Transverse colon (tissue), 4 donors: ENCODE results near the gene CA6. TPM values are rescaled to one million over a fixed set of nuclear protein-coding genes. Genes with fewer than 3 reads are reported as not detected.

Source experiments
- DNase-seq: peaks from one replicate; pipeline ENCODE4 v3.0.0-alpha.2; 2019
- H3K27ac ChIP-seq, 4 donors: fragments of 200-600 bp; sonication (generic); 2 replicates each; pipeline ENCODE4 v1.5.1; 2016 to 2018; ENCODE audit warnings: inconsistent platforms in 4 of 4
- H3K27me3 ChIP-seq: fragments of 200-600 bp; sonication (generic); 2 replicates; pipeline ENCODE4 v1.5.1; 2017; ENCODE audit warnings: inconsistent platforms
- H3K36me3 ChIP-seq, 4 donors: fragments of 200-600 bp; sonication (generic); 2 replicates each; pipeline ENCODE4 v1.5.1; 2017 to 2019; ENCODE audit warnings: inconsistent platforms in 4 of 4
- H3K4me1 ChIP-seq, 4 donors: fragments of 200-600 bp; sonication (generic); 2 replicates each; pipeline ENCODE4 v1.5.1; 2017 to 2020; ENCODE audit warnings: inconsistent platforms in 4 of 4
- H3K4me3 ChIP-seq, 4 donors: fragments of 200-600 bp; sonication (generic); 1 replicate in 1 of 4; 2 replicates in 3 of 4; pipeline versions ENCODE4 v1.5.1 to v1.6.1; 2017 to 2019; ENCODE audit warnings: inconsistent platforms in 4 of 4
- H3K9me3 ChIP-seq, 2 donors: fragments of 200-600 bp; sonication (generic); 2 replicates each; pipeline ENCODE4 v1.5.1; 2017 to 2019; ENCODE audit warnings: inconsistent platforms in 2 of 2
- EP300 ChIP-seq: sonication (generic); formaldehyde crosslinking; IDR thresholded peaks from one replicate; pipeline ENCODE4 v1.6.1; 2017; ENCODE audit warnings: antibody characterized with exemption, low read depth
- POLR2A ChIP-seq: fragments of 450-650 bp; IDR thresholded peaks from one replicate; pipeline ENCODE4 v1.6.1; 2016; ENCODE audit warnings: antibody characterized with exemption, mild to moderate bottlenecking, moderate library complexity
- POLR2AphosphoS5 ChIP-seq, 3 donors: sonication (generic); formaldehyde crosslinking; IDR thresholded peaks; one replicate each; pipeline ENCODE4 v1.6.1; 2016; ENCODE audit warnings: antibody characterized with exemption in 3 of 3
- WGBS, 2 donors: methylation state at CpG; one replicate each; pipeline ENCODE4 v1.1.5; 2018; ENCODE audit warnings: low coverage in 1 of 2; 5-methylcytosine and 5-hydroxymethylcytosine counted together
- in situ Hi-C, 4 donors: fragments of 200-750 bp; cut with MboI; loops; one replicate each; pipeline versions ENCODE4 v1.15.0 to v1.15.1; 2017; ENCODE audit warnings: low sequenced_read_pairs in 3 of 4, low pct_ligation_motif_present in 1 of 4, low pct_unique_long_range_greater_than_20kb in 1 of 4
- intact Hi-C: fragments of 100-400 bp; cut with DNase I; formaldehyde crosslinking; loops from one replicate; pipeline ENCODE4 v1.15.1; 2023; ENCODE audit warnings: low total_unique reads
- total RNA-seq, 4 donors: library from RNA; depleted of rRNA; stranded (reverse); fragments of >200 nt; gene quantifications; one replicate each; pipeline ENCODE4 v1.1.0, GENCODE V29; 2016
- TF ChIP-seq, protein P1 (sequence below), 5 experiments: fragments of 200-600 bp in 3 of 5; fragments of 450-650 bp in 2 of 5; sonication (generic) in 3 of 5; IDR thresholded peaks; 1 replicate in 2 of 5; 2 replicates in 3 of 5; pipeline ENCODE4 v1.5.1; 2016 to 2017; ENCODE audit warnings: antibody characterized with exemption in 5 of 5, inconsistent platforms in 3 of 5, mild to moderate bottlenecking in 2 of 5, moderate library complexity in 1 of 5

CA6 gene
- total RNA-seq, 4 donors from 2014 or later: not detected

GRCh38 chr1:8985915-8986813, 40.5 kb downstream of the CA6 start:
- H3K27me3 ChIP-seq: no peaks in the 10 kb centered on the region
- TF ChIP-seq POLR2A: no peak
- TF ChIP-seq EP300: no peak
- TF ChIP-seq, protein P1, sequence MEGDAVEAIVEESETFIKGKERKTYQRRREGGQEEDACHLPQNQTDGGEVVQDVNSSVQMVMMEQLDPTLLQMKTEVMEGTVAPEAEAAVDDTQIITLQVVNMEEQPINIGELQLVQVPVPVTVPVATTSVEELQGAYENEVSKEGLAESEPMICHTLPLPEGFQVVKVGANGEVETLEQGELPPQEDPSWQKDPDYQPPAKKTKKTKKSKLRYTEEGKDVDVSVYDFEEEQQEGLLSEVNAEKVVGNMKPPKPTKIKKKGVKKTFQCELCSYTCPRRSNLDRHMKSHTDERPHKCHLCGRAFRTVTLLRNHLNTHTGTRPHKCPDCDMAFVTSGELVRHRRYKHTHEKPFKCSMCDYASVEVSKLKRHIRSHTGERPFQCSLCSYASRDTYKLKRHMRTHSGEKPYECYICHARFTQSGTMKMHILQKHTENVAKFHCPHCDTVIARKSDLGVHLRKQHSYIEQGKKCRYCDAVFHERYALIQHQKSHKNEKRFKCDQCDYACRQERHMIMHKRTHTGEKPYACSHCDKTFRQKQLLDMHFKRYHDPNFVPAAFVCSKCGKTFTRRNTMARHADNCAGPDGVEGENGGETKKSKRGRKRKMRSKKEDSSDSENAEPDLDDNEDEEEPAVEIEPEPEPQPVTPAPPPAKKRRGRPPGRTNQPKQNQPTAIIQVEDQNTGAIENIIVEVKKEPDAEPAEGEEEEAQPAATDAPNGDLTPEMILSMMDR (IDR thresholded peaks at IDR 0.05): no peak
- TF ChIP-seq POLR2AphosphoS5 (IDR thresholded peaks at IDR 0.05): peak; percentile 44 to 61 (median 53)
- intact Hi-C loops: no loop called here
- in situ Hi-C loops: loop anchor here in 2 of 4 donors (10.0 kb wide), 1 partner anchor 61 kb away; no protein-coding TSS in a partner anchor
- no peaks in the 10 kb centered on the region for H3K36me3 ChIP-seq
- peak overlapping the region; percentile 16 to 59 (median 52) for H3K27ac ChIP-seq
- peak; percentile 80 for DNase-seq
- no peaks in the 10 kb centered on the region for H3K9me3 ChIP-seq
- no peak overlapping the region for H3K4me3 ChIP-seq
- WGBS, 2 donors: 55 to 100% methylated on average over 1 to 14 of the region's 14 CpGs
- H3K4me1 ChIP-seq: peaks cover 4 to 22% (median 12%) of the 10 kb centered on the region in 4 donors

DNA sequence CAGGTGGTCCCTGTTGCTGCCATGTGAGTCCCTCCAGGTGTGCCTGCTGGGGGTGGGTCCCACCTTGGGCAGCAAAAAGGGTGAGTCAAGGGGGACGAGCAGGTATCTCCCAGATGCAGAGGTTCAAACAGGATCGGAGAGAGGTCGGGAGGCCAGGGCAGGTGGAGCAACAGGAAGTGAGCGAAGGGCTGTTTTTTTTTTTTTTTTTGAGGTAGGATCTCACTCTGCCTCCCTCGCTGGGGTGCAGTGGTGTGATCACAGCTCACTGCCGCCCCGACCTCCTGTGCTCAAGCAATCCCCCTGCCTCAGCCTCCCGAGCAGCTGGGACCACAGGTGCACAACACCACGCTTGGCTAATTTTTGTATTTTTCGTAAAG, 41.1 kb downstream of the CA6 start:
- Histone ChIP-seq H3K27ac (peak overlapping the region; percentile 16 to 59 (median 52)), H3K36me3 (no peaks in the 10 kb centered on the region), H3K4me1 (peaks cover 4 to 22% (median 12%) of the 10 kb centered on the region in 4 donors), H3K9me3 (no peaks in the 10 kb centered on the region), H3K27me3 (no peaks in the 10 kb centered on the region), H3K4me3 (no peak overlapping the region)
- intact Hi-C loops: no loop called here
- no peak for DNase-seq
- WGBS, 2 donors: 71% methylated on average over 10 of the region's 10 CpGs; no CpG with 5 or more reads in 1 of the 2 donors
- in situ Hi-C loops: loop anchor here in 2 of 4 donors (10.0 kb wide), 1 partner anchor 62 kb away; no protein-coding TSS in a partner anchor
- TF ChIP-seq POLR2A (no peak), EP300 (no peak), POLR2AphosphoS5 (IDR thresholded peaks at IDR 0.05) (no peak)
- TF ChIP-seq, protein P1 (IDR thresholded peaks at IDR 0.05): no peak

GRCh38 chr1:8987881-8988617, 42.4 kb downstream of the CA6 start:
- H3K27ac ChIP-seq: peak overlapping the region in 1 of 4 donors; percentile 14
- in situ Hi-C loops: loop anchor here in 2 of 4 donors (10.0 kb wide), 1 partner anchor 63 kb away; no protein-coding TSS in a partner anchor
- no peaks in the 10 kb centered on the region for H3K36me3 ChIP-seq
- DNase-seq: peak; percentile 52
- no peak overlapping the region for H3K4me3 ChIP-seq
- TF ChIP-seq, protein P1 (IDR thresholded peaks at IDR 0.05): peak; percentile 79 to 97 (median 94)
- TF ChIP-seq EP300 (no peak), POLR2A (no peak), POLR2AphosphoS5 (IDR thresholded peaks at IDR 0.05) (no peak)
- H3K4me1 ChIP-seq: peaks cover 4 to 22% (median 12%) of the 10 kb centered on the region in 4 donors
- no peaks in the 10 kb centered on the region for H3K27me3 ChIP-seq
- WGBS, 2 donors: 28% methylated on average over 9 of the region's 9 CpGs; no CpG with 5 or more reads in 1 of the 2 donors
- intact Hi-C loops: loop anchor here (2.0 kb wide), 1 partner anchor 69 kb away; no protein-coding TSS in a partner anchor
- H3K9me3 ChIP-seq: no peaks in the 10 kb centered on the region

DNA sequence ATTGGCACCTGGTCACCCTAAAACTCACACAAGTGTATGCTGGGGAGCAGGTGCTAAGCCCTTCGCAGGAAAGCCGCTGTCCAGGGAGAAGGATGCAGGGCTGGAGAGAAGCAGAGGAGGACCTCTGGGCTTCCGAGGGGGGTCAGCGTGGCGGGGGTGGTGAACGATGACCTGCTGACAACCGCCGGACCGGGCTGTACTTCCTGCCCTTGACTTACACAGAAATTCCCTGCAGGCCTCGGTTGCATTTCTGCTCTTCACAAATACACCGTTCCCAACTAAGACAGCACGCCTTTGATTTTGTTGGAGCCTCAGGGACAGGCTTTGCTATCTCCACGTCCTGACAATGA, 42.9 kb downstream of the CA6 start:
- TF ChIP-seq POLR2AphosphoS5 (IDR thresholded peaks at IDR 0.05): no peak
- TF ChIP-seq, protein P1 (IDR thresholded peaks at IDR 0.05): no peak
- no peak for TF ChIP-seq EP300
- TF ChIP-seq POLR2A: no peak
- no peak for DNase-seq
- H3K36me3 ChIP-seq: no peaks in the 10 kb centered on the region
- no peaks in the 10 kb centered on the region for H3K27me3 ChIP-seq
- H3K4me1 ChIP-seq: peaks cover 4 to 22% (median 12%) of the 10 kb centered on the region in 4 donors
- H3K4me3 ChIP-seq: no peak overlapping the region
- H3K9me3 ChIP-seq: no peaks in the 10 kb centered on the region
- no peak overlapping the region for H3K27ac ChIP-seq
- WGBS, 2 donors: 79% methylated on average over 13 of the region's 13 CpGs; no CpG with 5 or more reads in 1 of the 2 donors
- intact Hi-C loops: loop anchor here (2.0 kb wide), 1 partner anchor 70 kb away; no protein-coding TSS in a partner anchor
- in situ Hi-C loops: loop anchor here in 2 of 4 donors (10.0 kb wide), 1 partner anchor 64 kb away; no protein-coding TSS in a partner anchor
